Type B pancreatic cell (in vitro differentiated cells): ENCODE measurements around the gene DAB2IP. TPM values are rescaled to one million over a fixed set of nuclear protein-coding genes. Genes with fewer than 3 reads are reported as not detected.

Experiments used
- DNase-seq: peaks from one replicate; pipeline ENCODE4 v3.0.0; 2021; ENCODE audit warnings: mixed read lengths; ENCODE audit not compliant: unreplicated experiment; ENCODE audit errors: extremely low spot score
- H3K27ac Mint-ChIP-seq: 2 replicates; pipeline ENCODE4 v1.8.0; 2021; ENCODE audit warnings: mild to moderate bottlenecking, mixed read lengths
- H3K27me3 Mint-ChIP-seq: 2 replicates; pipeline ENCODE4 v1.8.0; 2021; ENCODE audit warnings: mixed read lengths
- H3K36me3 Mint-ChIP-seq: 2 replicates; pipeline ENCODE4 v1.8.0; 2021; ENCODE audit warnings: mixed read lengths
- H3K4me1 Mint-ChIP-seq: one replicate; pipeline ENCODE4 v1.8.0; 2021; ENCODE audit warnings: mixed read lengths; ENCODE audit not compliant: unreplicated experiment
- H3K4me3 Mint-ChIP-seq: 2 replicates; pipeline ENCODE4 v1.8.0; 2021; ENCODE audit warnings: mild to moderate bottlenecking, mixed read lengths
- H3K9me3 Mint-ChIP-seq: 2 replicates; pipeline ENCODE4 v1.8.0; 2021; ENCODE audit warnings: mixed read lengths
- long read RNA-seq: library from polyadenylated mRNA; unstranded; transcript quantifications from one replicate; pipeline ENCODE4 v2.0.0, GENCODE V29; 2020
- total RNA-seq: library from RNA; stranded (reverse); gene quantifications from 2 replicates; pipeline ENCODE4 v1.2.1, GENCODE V29; 2021; ENCODE audit warnings: low replicate concordance
- TF ChIP-seq, protein P1 (sequence below): fragments of 200-600 bp; sonication (generic); conservative IDR thresholded peaks from 2 replicates; pipeline ENCODE4 v1.5.0; 2021; ENCODE audit warnings: antibody characterized with exemption, mild to moderate bottlenecking

Gene DAB2IP
- 49.7 and 57.2 TPM in 2 replicates for total RNA-seq
- long read RNA-seq, partial matches to known transcripts, result 1 of 2 reads
- long read RNA-seq, other reads (novel, unspliced or antisense), result 1 of 2 reads

DNA sequence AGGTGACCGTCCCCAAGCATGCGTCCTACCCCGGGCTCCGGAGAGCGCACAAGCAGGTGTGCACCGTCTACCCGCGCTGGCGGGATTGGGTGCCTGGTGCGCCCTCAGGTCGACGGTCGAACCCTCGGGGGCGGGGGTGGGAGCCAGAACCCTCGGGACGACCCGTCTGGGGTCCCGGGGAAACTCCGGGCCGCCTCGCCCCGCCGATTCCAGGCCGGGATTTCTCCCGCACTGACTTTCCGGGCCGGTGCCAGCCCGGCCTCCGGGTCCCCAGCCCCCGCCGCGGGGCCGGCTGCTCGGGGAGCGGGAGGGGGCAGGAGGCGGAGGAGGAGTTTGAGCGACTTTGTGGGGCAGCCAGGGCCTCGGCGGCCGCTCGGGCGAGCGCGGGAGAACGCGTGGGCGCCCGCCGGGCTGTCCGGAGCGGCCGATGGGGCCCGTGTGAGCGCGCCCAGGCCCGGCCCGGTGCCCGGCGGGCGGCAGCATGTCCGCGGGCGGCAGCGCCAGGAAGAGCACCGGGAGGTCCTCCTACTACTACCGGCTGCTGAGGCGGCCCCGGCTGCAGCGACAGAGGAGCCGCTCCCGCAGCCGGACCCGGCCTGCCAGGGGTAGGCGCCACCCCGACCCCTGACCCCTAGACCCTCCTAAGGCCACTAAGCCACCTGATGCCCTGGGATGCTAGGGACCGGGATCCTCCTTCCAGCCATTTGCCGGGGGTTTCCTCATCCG, at the start of gene DAB2IP:
Gene DAB2IP (plus strand): TSS at position 340 of the 726 bp plus-strand sequence. CDS start 142 bp downstream, at position 482.
- DNase-seq, result peak; percentile 87
- TF ChIP-seq, protein P1, sequence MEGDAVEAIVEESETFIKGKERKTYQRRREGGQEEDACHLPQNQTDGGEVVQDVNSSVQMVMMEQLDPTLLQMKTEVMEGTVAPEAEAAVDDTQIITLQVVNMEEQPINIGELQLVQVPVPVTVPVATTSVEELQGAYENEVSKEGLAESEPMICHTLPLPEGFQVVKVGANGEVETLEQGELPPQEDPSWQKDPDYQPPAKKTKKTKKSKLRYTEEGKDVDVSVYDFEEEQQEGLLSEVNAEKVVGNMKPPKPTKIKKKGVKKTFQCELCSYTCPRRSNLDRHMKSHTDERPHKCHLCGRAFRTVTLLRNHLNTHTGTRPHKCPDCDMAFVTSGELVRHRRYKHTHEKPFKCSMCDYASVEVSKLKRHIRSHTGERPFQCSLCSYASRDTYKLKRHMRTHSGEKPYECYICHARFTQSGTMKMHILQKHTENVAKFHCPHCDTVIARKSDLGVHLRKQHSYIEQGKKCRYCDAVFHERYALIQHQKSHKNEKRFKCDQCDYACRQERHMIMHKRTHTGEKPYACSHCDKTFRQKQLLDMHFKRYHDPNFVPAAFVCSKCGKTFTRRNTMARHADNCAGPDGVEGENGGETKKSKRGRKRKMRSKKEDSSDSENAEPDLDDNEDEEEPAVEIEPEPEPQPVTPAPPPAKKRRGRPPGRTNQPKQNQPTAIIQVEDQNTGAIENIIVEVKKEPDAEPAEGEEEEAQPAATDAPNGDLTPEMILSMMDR, result no peak
- Mint-ChIP-seq H3K4me3 (peak within 1 kb of the TSS; percentile 96), H3K4me1 (peaks cover 51% of the 10 kb centered on the region), H3K36me3 (peaks cover 2% of the 10 kb centered on the region), H3K27me3 (no peaks in the 10 kb centered on the region), H3K9me3 (no peaks in the 10 kb centered on the region), H3K27ac (peak within 1 kb of the TSS; percentile 84)

GRCh38 chr9:121603028-121603427, 48.4 kb upstream of the DAB2IP start:
- TF ChIP-seq, protein P1, result no peak
- no peak overlapping the region for H3K27ac Mint-ChIP-seq
- no peak for DNase-seq
- H3K36me3 Mint-ChIP-seq, result no peaks in the 10 kb centered on the region
- H3K4me1 Mint-ChIP-seq, result peaks cover 32% of the 10 kb centered on the region
- peaks cover 15% of the 10 kb centered on the region for H3K27me3 Mint-ChIP-seq
- H3K4me3 Mint-ChIP-seq, result no peak overlapping the region
- H3K9me3 Mint-ChIP-seq, result no peaks in the 10 kb centered on the region

DNA sequence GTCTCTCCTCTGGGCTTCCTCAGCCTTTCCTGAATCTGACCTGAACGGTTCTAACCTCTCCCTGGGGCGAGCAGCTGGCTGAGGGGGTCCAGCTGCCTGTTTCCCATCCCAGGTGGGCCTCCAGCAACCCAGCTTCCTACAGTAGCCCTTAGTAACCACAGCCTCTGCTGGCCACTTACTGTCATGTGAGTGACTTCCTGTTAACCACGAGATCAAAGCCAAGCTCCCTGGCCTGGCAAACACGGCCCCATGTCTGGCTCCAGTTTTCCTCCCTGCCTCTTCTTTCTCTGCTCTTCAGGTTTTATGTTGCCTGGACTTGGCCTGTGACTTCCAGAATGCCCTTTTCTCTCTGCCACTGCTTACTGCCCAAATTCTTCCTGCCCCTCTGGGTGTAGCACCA, 47.2 kb upstream of the DAB2IP start:
- Mint-ChIP-seq H3K9me3 (no peaks in the 10 kb centered on the region), H3K36me3 (no peaks in the 10 kb centered on the region), H3K4me1 (peaks cover 37% of the 10 kb centered on the region), H3K4me3 (peak overlapping the region; percentile 46), H3K27me3 (peaks cover 18% of the 10 kb centered on the region), H3K27ac (peak overlapping the region; percentile 16)
- TF ChIP-seq, protein P1, result peak; percentile 15
- no peak for DNase-seq

DNA sequence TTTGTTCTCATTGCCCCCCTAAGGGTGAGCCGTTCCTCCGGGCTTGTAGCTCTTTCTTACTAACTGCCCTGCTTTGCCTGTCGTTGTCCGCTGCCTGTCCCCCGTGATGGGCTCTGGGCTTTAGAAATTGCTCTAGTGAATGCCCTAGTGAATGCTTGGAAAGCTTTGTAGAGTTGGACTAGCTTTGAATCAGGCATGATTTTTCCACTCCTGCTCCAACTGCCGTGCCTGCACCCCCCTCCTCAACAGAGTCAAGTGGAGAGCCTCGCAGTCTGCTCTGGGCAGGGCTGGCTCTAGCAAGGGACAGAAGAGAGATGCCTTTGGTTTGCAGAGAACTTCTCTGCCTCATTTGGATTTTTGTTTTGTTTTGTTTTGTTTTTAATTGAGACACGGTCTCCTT, 46.8 kb upstream of the DAB2IP start:
- Mint-ChIP-seq H3K9me3 (no peaks in the 10 kb centered on the region), H3K27me3 (peaks cover 18% of the 10 kb centered on the region), H3K36me3 (no peaks in the 10 kb centered on the region), H3K4me1 (peaks cover 40% of the 10 kb centered on the region), H3K27ac (peak overlapping the region; percentile 16), H3K4me3 (peak overlapping the region; percentile 46)
- TF ChIP-seq, protein P1, result no peak
- no peak for DNase-seq

GRCh38 chr9:121607434-121608167, 43.8 kb upstream of the DAB2IP start:
- peak overlapping the region; percentile 13 for H3K27ac Mint-ChIP-seq
- H3K9me3 Mint-ChIP-seq, result no peaks in the 10 kb centered on the region
- no peak for DNase-seq
- no peak overlapping the region for H3K4me3 Mint-ChIP-seq
- H3K36me3 Mint-ChIP-seq, result no peaks in the 10 kb centered on the region
- peaks cover 3% of the 10 kb centered on the region for H3K27me3 Mint-ChIP-seq
- peaks cover 37% of the 10 kb centered on the region for H3K4me1 Mint-ChIP-seq
- TF ChIP-seq, protein P1, result no peak
